Mammary epithelial cell (primary cell): ENCODE data around the gene MIOX.

ENCODE experiments used
- CTCF ChIP-seq, 2 donors: IDR thresholded peaks in 1 of 2; conservative IDR thresholded peaks in 1 of 2; 2 replicates each; pipeline ENCODE4 v1.5.1; 2011 to 2012; ENCODE audit warnings: inconsistent platforms in 2 of 2, low read length in 2 of 2, mild to moderate bottlenecking in 2 of 2, control low read depth in 1 of 2, low read depth in 1 of 2; ENCODE audit not compliant: insufficient read depth in 1 of 2; ENCODE audit errors: extremely low read depth in 1 of 2
- EZH2 ChIP-seq: IDR thresholded peaks from 2 replicates; pipeline ENCODE4 v1.6.1; 2012; ENCODE audit warnings: low read length, inconsistent platforms, borderline replicate concordance

GRCh38 chr22:50522806-50523438 lies 36.3 kb downstream of the MIOX start:
- TF ChIP-seq CTCF (conservative IDR thresholded peaks at IDR 0.05 in 1 of 2, IDR thresholded peaks at IDR 0.05 in 1 of 2; ENCODE audit: extremely low read depth in 1 of 2, insufficient read depth in 1 of 2, low read depth in 1 of 2, low read length in 2 of 2) (no peak), EZH2 (no peak)
